GM21360 (cell line): ENCODE measurements around the gene SREBF1.

ENCODE experiments used
- ATAC-seq: cut with Tn5 transposase; IDR thresholded peaks from one replicate; pipeline ENCODE4 v1.9.1; 2021; ENCODE audit warnings: mild to moderate bottlenecking, moderate library complexity; ENCODE audit not compliant: unreplicated experiment

The SREBF1 gene

GRCh38 chr17:17836818-17837379 lies at the start of gene SREBF1:
Gene SREBF1, minus strand, starts transcription at chr17:17836986. Its CDS starts 169 bp downstream, at chr17:17836817.
- ATAC-seq: peak; percentile 23

GRCh38 chr17:17886226-17886625 lies 49.4 kb upstream of the SREBF1 start:
- no peak for ATAC-seq

GRCh38 chr17:17884391-17885357 lies 47.9 kb upstream of the SREBF1 start:
- ATAC-seq: no peak

GRCh38 chr17:17883801-17884200 lies 47.0 kb upstream of the SREBF1 start:
- ATAC-seq: no peak

GRCh38 chr17:17882082-17882581 lies 45.3 kb upstream of the SREBF1 start:
- ATAC-seq: no peak

GRCh38 chr17:17880577-17881196 lies 43.9 kb upstream of the SREBF1 start:
- ATAC-seq: no peak

GRCh38 chr17:17877529-17878358 lies 41.0 kb upstream of the SREBF1 start:
- ATAC-seq: no peak

- no peak for ATAC-seq
These were observed 40.3 kb upstream of the SREBF1 start for GRCh38 chr17:17876959-17877528.

- no peak for ATAC-seq
These were observed 37.7 kb upstream of the SREBF1 start for GRCh38 chr17:17874478-17874877.

- no peak for ATAC-seq
These were observed 36.7 kb upstream of the SREBF1 start for GRCh38 chr17:17873450-17873991.

GRCh38 chr17:17872547-17873345 lies 36.0 kb upstream of the SREBF1 start:
- no peak for ATAC-seq

- ATAC-seq: no peak
These were observed 35.1 kb upstream of the SREBF1 start for GRCh38 chr17:17871913-17872312.

GRCh38 chr17:17870247-17870646 lies 33.5 kb upstream of the SREBF1 start:
- ATAC-seq: no peak

- no peak for ATAC-seq
These were observed 32.1 kb upstream of the SREBF1 start for GRCh38 chr17:17868641-17869522.

- ATAC-seq: no peak
These were observed 30.1 kb upstream of the SREBF1 start for GRCh38 chr17:17866897-17867296.

GRCh38 chr17:17866425-17866824 lies 29.6 kb upstream of the SREBF1 start:
- ATAC-seq: no peak

- ATAC-seq: no peak
These were observed 28.2 kb upstream of the SREBF1 start for GRCh38 chr17:17865035-17865434.

GRCh38 chr17:17860766-17861107 lies 24.0 kb upstream of the SREBF1 start:
- no peak for ATAC-seq
